Stimulated activated CD8-positive, alpha-beta memory T cell treated with anti-CD3 and anti-CD28 coated beads, Interleukin-15, amount 100 ng/mL, for 48 hours (primary cell): ENCODE data around the gene LACC1.
A peak's percentile ranks its signal among the peaks of the same experiment; 100 is the strongest.

Source experiments
- DNase-seq, 2 donors: peaks; one replicate each; pipeline ENCODE4 v3.0.0-alpha.2; 2020; ENCODE audit warnings: low read depth in 2 of 2

Gene LACC1

GRCh38 chr13:43879755-43880181, at the start of gene LACC1:
TSS of gene LACC1 (plus strand) at chr13:43879904. CDS start at chr13:43880986, 1,082 bp downstream.
- DNase-seq = peak in 1 of 2 donors; percentile 11

- DNase-seq = no peak
These were observed 49.2 kb upstream of the LACC1 start for GRCh38 chr13:43830497-43830881.

- no peak for DNase-seq
These were observed 48.6 kb upstream of the LACC1 start for GRCh38 chr13:43831088-43831487.

GRCh38 chr13:43835701-43836100, 44.0 kb upstream of the LACC1 start:
- DNase-seq = no peak

- no peak for DNase-seq
These were observed 40.8 kb upstream of the LACC1 start for GRCh38 chr13:43838909-43839308.

GRCh38 chr13:43846496-43847158, 33.1 kb upstream of the LACC1 start:
- DNase-seq = no peak

- DNase-seq = no peak
These were observed 31.6 kb upstream of the LACC1 start for GRCh38 chr13:43848001-43848649.

- no peak for DNase-seq
These were observed 28.8 kb upstream of the LACC1 start for GRCh38 chr13:43850873-43851272.

- DNase-seq = no peak
These were observed 26.7 kb upstream of the LACC1 start for GRCh38 chr13:43852923-43853404.

GRCh38 chr13:43861863-43862262, 17.8 kb upstream of the LACC1 start:
- DNase-seq = no peak

GRCh38 chr13:43864921-43865320, 14.8 kb upstream of the LACC1 start:
- DNase-seq = no peak

GRCh38 chr13:43865892-43866291, 13.8 kb upstream of the LACC1 start:
- DNase-seq = no peak

GRCh38 chr13:43872181-43872580, 7.5 kb upstream of the LACC1 start:
- DNase-seq = no peak

GRCh38 chr13:43874504-43875092, 5.1 kb upstream of the LACC1 start:
- DNase-seq = no peak

GRCh38 chr13:43876366-43876765, 3.3 kb upstream of the LACC1 start:
- DNase-seq = no peak

- DNase-seq = no peak
These were observed 2.4 kb upstream of the LACC1 start for GRCh38 chr13:43877326-43877725.

- DNase-seq = no peak
These were observed 1.9 kb upstream of the LACC1 start for GRCh38 chr13:43877766-43878165.

- DNase-seq = peak; percentile 71 to 72
These were observed 581 bp upstream of the LACC1 start, which contains the start of gene CCDC122 for GRCh38 chr13:43878892-43879754. TSS of gene CCDC122 (minus strand) at chr13:43879740. CDS start at chr13:43869376, 10,364 bp downstream.

GRCh38 chr13:43880214-43880855, 631 bp downstream of the LACC1 start:
- no peak for DNase-seq

- no peak for DNase-seq
These were observed 1.2 kb downstream of the LACC1 start for GRCh38 chr13:43880926-43881325.

GRCh38 chr13:43881580-43881979, 1.9 kb downstream of the LACC1 start:
- DNase-seq = no peak
